A673 (cell line): ENCODE results near the gene CARMIL3.

ENCODE experiments used
- EZH2 ChIP-seq: fragments of 200-600 bp; sonication (generic); IDR thresholded peaks from 2 replicates; pipeline ENCODE4 v1.6.1; 2017; ENCODE audit warnings: borderline replicate concordance, low read depth, mild to moderate bottlenecking, mixed read lengths, antibody characterized with exemption, low read length; ENCODE audit not compliant: poor library complexity, severe bottlenecking
- TF ChIP-seq, protein P1 (sequence below): fragments of 300-800, 200-600 bp; sonication (generic); conservative IDR thresholded peaks from 2 replicates; pipeline ENCODE4 v1.5.1; 2017; ENCODE audit warnings: low read depth, mild to moderate bottlenecking, antibody characterized with exemption, low read length, moderate library complexity, mixed read lengths

DNA sequence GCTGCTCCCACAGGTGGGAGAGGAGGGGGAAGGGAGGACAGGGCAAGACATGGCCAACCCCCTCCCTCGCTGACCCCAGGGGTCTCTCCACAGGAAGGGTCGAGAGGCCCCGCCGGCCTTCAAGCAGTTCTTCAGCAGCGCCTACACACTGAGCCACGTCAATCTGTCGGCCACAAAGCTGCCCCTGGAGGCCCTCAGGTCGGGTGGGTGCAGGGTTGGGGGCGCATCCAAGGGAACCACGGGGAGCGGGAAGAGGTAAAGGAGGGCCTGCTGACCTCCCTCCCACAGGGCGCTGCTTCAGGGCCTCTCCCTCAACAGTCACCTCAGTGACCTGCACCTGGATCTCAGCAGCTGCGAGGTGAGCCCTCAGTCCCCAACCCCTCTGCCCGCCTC lies 6.1 kb downstream of the CARMIL3 start:
- TF ChIP-seq, protein P1, sequence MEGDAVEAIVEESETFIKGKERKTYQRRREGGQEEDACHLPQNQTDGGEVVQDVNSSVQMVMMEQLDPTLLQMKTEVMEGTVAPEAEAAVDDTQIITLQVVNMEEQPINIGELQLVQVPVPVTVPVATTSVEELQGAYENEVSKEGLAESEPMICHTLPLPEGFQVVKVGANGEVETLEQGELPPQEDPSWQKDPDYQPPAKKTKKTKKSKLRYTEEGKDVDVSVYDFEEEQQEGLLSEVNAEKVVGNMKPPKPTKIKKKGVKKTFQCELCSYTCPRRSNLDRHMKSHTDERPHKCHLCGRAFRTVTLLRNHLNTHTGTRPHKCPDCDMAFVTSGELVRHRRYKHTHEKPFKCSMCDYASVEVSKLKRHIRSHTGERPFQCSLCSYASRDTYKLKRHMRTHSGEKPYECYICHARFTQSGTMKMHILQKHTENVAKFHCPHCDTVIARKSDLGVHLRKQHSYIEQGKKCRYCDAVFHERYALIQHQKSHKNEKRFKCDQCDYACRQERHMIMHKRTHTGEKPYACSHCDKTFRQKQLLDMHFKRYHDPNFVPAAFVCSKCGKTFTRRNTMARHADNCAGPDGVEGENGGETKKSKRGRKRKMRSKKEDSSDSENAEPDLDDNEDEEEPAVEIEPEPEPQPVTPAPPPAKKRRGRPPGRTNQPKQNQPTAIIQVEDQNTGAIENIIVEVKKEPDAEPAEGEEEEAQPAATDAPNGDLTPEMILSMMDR, result no peak
- TF ChIP-seq EZH2, result no peak
